K562 (cell line): ENCODE results near the gene GEMIN2. TPM values are rescaled to one million over a fixed set of nuclear protein-coding genes. Genes with fewer than 3 reads are reported as not detected.

Experiments used
- ARNT ChIP-seq, 2 experiments: fragments of 450-650 bp; IDR thresholded peaks; 2 replicates each; pipeline ENCODE4 v1.6.1; 2016; ENCODE audit warnings: mild to moderate bottlenecking in 1 of 2
- ASH1L ChIP-seq: fragments of 450-650 bp; IDR thresholded peaks from 2 replicates; pipeline ENCODE4 v1.6.1; 2018; ENCODE audit warnings: borderline replicate concordance, mild to moderate bottlenecking, low read depth; ENCODE audit not compliant: partially characterized antibody
- C11orf30 ChIP-seq: fragments of 450-650 bp; IDR thresholded peaks from 2 replicates; pipeline ENCODE4 v1.6.1; 2016; ENCODE audit warnings: low read depth, mild to moderate bottlenecking
- CBFA2T3 ChIP-seq: fragments of 450-650 bp; IDR thresholded peaks from 2 replicates; pipeline ENCODE4 v1.6.1; 2017
- CREB3 ChIP-seq: fragments of 450-650 bp; conservative IDR thresholded peaks from 2 replicates; pipeline ENCODE4 v1.6.1; 2016; ENCODE audit warnings: missing genetic modification characterization, low read depth, mild to moderate bottlenecking, missing compliant biosample characterization, moderate library complexity
- ETV6 ChIP-seq, 3 experiments: fragments of 150-350 bp in 1 of 3; sonication (generic) in 1 of 3; formaldehyde crosslinking in 1 of 3; IDR thresholded peaks; 2 replicates each; pipeline versions ENCODE4 v1.6.1 to v1.8.0; 2014 to 2022; ENCODE audit warnings: borderline replicate concordance in 2 of 3, low read depth in 2 of 3, antibody characterized with exemption in 1 of 3, low read length in 1 of 3, mild to moderate bottlenecking in 1 of 3, missing genetic modification reagents in 1 of 3
- FOXJ3 ChIP-seq: sonication (generic); formaldehyde crosslinking; IDR thresholded peaks from 2 replicates; pipeline ENCODE4 v1.4.0; 2020; ENCODE audit warnings: mild to moderate bottlenecking, missing genetic modification reagents
- HNRNPLL ChIP-seq: fragments of 200-400 bp; formaldehyde crosslinking; IDR thresholded peaks from 2 replicates; pipeline ENCODE4 v1.6.1; 2017; ENCODE audit warnings: low read length, low read depth, mild to moderate bottlenecking; ENCODE audit not compliant: poor library complexity, severe bottlenecking
- RBM14 ChIP-seq: fragments of 200-400 bp; formaldehyde crosslinking; IDR thresholded peaks from 2 replicates; pipeline ENCODE4 v1.6.1; 2018; ENCODE audit warnings: low read depth, mild to moderate bottlenecking, low read length, moderate library complexity, borderline replicate concordance; ENCODE audit not compliant: insufficient read depth
- RBM22 ChIP-seq: fragments of 200-400 bp; formaldehyde crosslinking; IDR thresholded peaks from 2 replicates; pipeline ENCODE4 v1.6.1; 2018; ENCODE audit warnings: low read length, low read depth; ENCODE audit not compliant: poor library complexity, severe bottlenecking
- SIN3A ChIP-seq, 2 experiments: fragments of 150-350 bp in 1 of 2; IDR thresholded peaks; 2 replicates each; pipeline ENCODE4 v1.6.1; 2011 to 2016; ENCODE audit warnings: borderline replicate concordance in 2 of 2, low read depth in 2 of 2, low read length in 2 of 2, mild to moderate bottlenecking in 2 of 2, moderate library complexity in 2 of 2; ENCODE audit not compliant: control insufficient read depth in 1 of 2
- UBTF ChIP-seq, 2 experiments: IDR thresholded peaks; 2 replicates each; pipeline ENCODE4 v1.6.1; 2012; ENCODE audit warnings: improper control_type of control experiment in 2 of 2, low read depth in 2 of 2, low read length in 2 of 2, borderline replicate concordance in 1 of 2
- ZBTB12 ChIP-seq: fragments of 250-450 bp; sonication (Bioruptor Pico); IDR thresholded peaks from 2 replicates; pipeline ENCODE4 v1.4.0; 2020
- ZMIZ1 ChIP-seq, 2 experiments: fragments of 150-350 bp in 1 of 2; IDR thresholded peaks; 2 replicates each; pipeline ENCODE4 v1.6.1; 2012 to 2016; ENCODE audit warnings: low read depth in 2 of 2, low read length in 2 of 2, mild to moderate bottlenecking in 1 of 2, moderate library complexity in 1 of 2
- ZNF830 ChIP-seq: fragments of 250-450 bp; sonication (Bioruptor Pico); IDR thresholded peaks from 2 replicates; pipeline ENCODE4 v1.5.0; 2021; ENCODE audit warnings: mild to moderate bottlenecking
- ZZZ3 ChIP-seq: fragments of 450-650 bp; IDR thresholded peaks from 2 replicates; pipeline ENCODE4 v1.6.1; 2016; ENCODE audit warnings: antibody characterized with exemption, mild to moderate bottlenecking, moderate library complexity
- polyA plus RNA-seq, 8 experiments: library from polyadenylated mRNA; depleted of rRNA in 4 of 8; stranded (reverse) in 5 of 8; unstranded in 3 of 8; fragments of >200 nt; fragmentation: Nextera tagmentation in 2 of 8; fragmentation: Illumina TruSeq in 1 of 8; extraction: Ambion mirVana in 2 of 8; extraction: Trizol in 1 of 8; gene quantifications; 2 replicates each; pipeline versions ENCODE4 v1.2.1 to v1.2.3, GENCODE V29; 2011 to 2014; ENCODE audit warnings: inconsistent platforms in 1 of 8, missing spikeins in 1 of 8
- total RNA-seq, 7 experiments: library from RNA; depleted of rRNA in 6 of 7; stranded (reverse); fragments of >200 nt in 6 of 7; fragmentation: Illumina TruSeq in 2 of 7; extraction: Trizol in 2 of 7; gene quantifications; 2 replicates each; pipeline versions ENCODE4 v1.2.1 to v1.2.3, GENCODE V29; 2011 to 2021; ENCODE audit warnings: low replicate concordance in 1 of 7

Gene GEMIN2
- total and polyA plus RNA-seq, 9 of the 15 experiments (the other 6 are each of a cell fraction or from before 2014, with no cell fraction given): 23.0 to 87.6 (median 45.5) TPM

- TF ChIP-seq UBTF (IDR thresholded peaks at IDR 0.05; ENCODE audit: borderline replicate concordance in 1 of 2, low read depth in 2 of 2, low read length in 2 of 2) (no peak), ARNT (IDR thresholded peaks at IDR 0.05) (0 out of 4 replicates have a peak, but pooled peaks of 1 of the 2 experiments have one; percentile 60), ETV6 (IDR thresholded peaks at IDR 0.05; ENCODE audit: borderline replicate concordance in 1 of 2, low read depth in 2 of 2, low read length in 1 of 2) (no peak), ETV6 (CRISPR knock-in tag; IDR thresholded peaks at IDR 0.05; ENCODE audit: borderline replicate concordance) (no peak), CREB3 (tag) (no peak), HNRNPLL (no peak), FOXJ3 (CRISPR knock-in tag) (no peak), ZZZ3 (no peak), C11orf30 (peak; percentile 28; the same call in 1 of the 2 replicates), ZNF830 (CRISPR knock-in tag) (no peak), ZBTB12 (CRISPR knock-in tag) (no peak), CBFA2T3 (peak; percentile 92), RBM14 (no peak), ASH1L (no peak), SIN3A (IDR thresholded peaks at IDR 0.05; ENCODE audit: borderline replicate concordance in 2 of 2, control insufficient read depth in 1 of 2, low read depth in 2 of 2, low read length in 2 of 2) (no peak), ZMIZ1 (IDR thresholded peaks at IDR 0.05; ENCODE audit: low read depth in 2 of 2, low read length in 2 of 2) (0 out of 4 replicates have a peak, but pooled peaks of 1 of the 2 experiments have one; percentile 25), RBM22 (no peak)
Observed at GRCh38 chr14:39145266-39145966, 31.3 kb downstream of the GEMIN2 start (continued).
